ENCODE data around the gene ATP8A1.
"Not testable (repeated sequence)": the region's sequence is repeated elsewhere in the genome, so short reads cannot be mapped to it uniquely, and the experiment has no call there.

The ATP8A1 gene

GRCh38 chr4:42377497-42377896, 279.4 kb downstream of the ATP8A1 start:
- DNase-seq (ENCODE audit: extremely low read depth in 1 of 2, low read depth in 1 of 2), result no peak

DNA sequence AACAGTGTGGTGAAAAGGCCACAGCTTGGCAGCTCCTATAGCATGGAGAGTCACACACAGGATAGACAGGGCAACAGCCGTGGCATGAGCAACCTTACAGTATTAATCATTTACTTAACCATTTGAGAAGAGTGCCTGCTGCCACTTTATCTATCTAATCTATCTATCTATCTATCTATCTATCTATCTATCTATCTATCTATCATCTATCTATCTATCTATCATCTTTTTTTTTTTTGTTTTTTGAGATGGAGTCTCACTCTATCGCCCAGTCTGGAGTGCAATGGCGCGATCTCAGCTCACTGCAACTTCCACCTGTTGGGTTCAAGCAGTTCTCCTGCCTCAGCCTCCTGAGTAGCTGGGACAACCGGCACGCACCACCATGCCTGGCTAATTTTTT, 284.6 kb downstream of the ATP8A1 start:
- not testable (repeated sequence) for DNase-seq (ENCODE audit: extremely low read depth in 1 of 2, low read depth in 1 of 2)

- no peak for DNase-seq (ENCODE audit: extremely low read depth in 1 of 2, low read depth in 1 of 2)
Measured at GRCh38 chr4:42371305-42372252, 285.3 kb downstream of the ATP8A1 start.

- DNase-seq (ENCODE audit: extremely low read depth in 1 of 2, low read depth in 1 of 2), result no peak
Measured at GRCh38 chr4:42369489-42369888, 287.4 kb downstream of the ATP8A1 start.

- DNase-seq (ENCODE audit: extremely low read depth in 1 of 2, low read depth in 1 of 2), result no peak
Measured at GRCh38 chr4:42366959-42367358, 289.9 kb downstream of the ATP8A1 start.

DNA sequence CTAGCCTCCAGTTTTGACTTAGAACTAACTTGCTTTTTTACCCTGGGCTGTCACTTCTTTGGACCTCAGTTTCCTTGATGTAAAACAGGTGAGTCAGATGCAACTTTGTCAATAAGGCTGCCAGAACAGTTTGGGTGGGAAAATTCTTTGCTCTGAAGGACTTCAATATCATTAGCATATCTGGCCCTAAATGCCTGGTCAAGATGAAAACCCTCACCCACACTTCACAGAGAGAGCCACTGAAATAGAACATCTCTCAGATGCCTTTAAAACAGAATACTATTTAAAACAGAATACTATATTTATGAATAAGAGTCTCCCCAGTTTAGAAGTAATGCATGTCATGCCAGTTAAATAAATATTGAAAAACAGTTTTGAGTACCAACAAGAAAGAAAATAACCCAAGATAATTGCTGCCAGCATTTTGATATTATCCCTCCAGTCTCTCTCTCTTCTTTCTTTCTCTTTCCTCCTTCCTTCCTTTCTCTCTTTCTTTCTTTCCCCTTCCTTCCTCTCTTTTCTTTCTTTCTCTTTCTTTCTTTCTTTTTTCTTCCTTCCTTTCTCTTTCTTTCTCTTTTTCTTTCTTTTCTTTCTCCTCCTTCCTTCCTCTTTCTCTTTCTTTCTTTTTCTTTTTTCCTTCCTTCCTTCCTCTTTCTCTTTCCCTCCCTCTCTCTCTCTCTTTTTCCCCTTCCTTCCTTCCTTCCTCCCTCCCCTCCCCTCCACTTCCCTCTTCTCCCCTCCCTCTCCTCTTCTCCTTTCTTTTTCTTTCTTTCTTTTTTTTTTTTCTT, 292.4 kb downstream of the ATP8A1 start:
- no peak for DNase-seq (ENCODE audit: extremely low read depth in 1 of 2, low read depth in 1 of 2)

DNA sequence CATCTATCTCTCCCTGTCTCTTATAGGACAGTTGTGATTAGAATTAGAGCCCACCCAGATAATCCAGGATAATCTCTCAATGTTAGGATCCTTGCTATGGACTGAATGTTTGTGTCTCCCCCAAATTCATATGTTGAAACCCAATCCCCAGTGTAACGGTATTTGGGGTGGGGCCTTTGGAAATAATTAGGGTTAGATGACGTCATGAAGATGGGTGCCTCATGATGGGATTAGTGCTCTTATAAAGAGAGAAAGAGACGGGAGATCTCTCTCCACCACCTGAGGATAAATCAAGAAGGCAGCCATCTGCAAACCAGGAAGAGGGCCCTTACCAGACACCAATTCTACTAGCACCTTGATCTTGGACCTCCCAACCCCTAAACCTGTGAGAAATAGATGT, 293.3 kb downstream of the ATP8A1 start:
- no peak for DNase-seq (ENCODE audit: extremely low read depth in 1 of 2, low read depth in 1 of 2)

- DNase-seq (ENCODE audit: extremely low read depth in 1 of 2, low read depth in 1 of 2), result no peak
Measured at GRCh38 chr4:42362591-42362990, 294.3 kb downstream of the ATP8A1 start.

DNA sequence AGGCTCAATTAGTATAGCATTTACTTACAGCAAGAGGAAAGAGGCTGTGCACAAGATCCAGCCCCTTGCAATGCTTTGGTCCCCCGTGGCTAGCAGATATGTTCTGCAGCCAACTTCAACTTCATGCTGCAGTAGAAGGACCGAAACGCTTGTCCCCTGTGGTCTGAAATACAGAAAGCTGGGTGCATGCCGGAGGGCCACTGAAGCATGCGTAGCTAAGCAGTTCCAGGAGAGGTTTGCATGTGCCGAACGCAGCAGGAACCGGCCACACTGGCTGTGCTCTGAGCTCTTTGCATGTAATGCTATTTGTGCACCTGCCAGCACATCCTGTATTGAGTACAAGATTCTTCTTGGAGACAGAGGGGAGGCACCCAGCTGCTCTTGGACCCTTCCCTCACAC, 295.4 kb downstream of the ATP8A1 start:
- DNase-seq (ENCODE audit: extremely low read depth in 1 of 2, low read depth in 1 of 2), result no peak

DNA sequence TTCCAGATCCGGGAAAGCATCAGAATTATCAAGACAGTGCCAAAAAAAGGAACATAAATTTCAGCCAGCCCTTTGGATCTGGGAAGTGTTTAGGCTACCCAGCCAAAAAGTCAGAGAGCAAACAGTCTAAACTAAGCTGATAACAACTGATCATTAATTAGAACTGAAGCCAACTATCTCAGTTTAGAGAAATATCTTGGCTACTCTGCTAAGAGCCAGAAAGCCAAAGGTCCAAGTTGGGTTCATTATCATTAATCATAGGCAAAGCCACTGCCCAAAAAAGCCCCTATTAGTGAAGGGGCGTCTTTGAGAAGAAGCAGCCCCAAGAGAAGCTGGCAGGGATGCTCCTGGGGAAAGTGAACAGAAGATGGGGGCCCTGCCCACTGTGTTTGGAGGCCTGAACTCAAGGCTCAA, 296.6 kb downstream of the ATP8A1 start:
- no peak for DNase-seq (ENCODE audit: extremely low read depth in 1 of 2, low read depth in 1 of 2)

DNA sequence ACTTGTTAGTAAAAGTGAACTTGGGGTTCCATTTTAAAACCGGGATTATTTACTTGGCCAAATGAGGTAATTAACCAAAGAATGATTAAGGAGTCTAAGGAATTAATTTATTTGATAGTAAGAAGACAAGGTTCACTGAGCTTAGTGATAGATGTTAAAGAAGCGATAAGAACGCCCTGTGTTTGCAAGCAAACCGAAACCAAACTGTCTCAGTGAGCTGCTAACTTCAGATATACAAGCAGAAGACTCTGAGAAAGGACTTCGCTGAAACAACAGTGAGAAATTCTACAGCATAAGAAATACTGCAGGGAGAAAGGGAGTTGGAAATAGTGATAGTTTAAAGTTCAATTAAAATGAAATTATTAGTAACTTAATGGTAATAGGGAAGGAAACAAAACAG, 297.2 kb downstream of the ATP8A1 start:
- DNase-seq (ENCODE audit: extremely low read depth in 1 of 2, low read depth in 1 of 2), result no peak

Measured in stimulated activated CD8-positive, alpha-beta memory T cell treated with anti-CD3 and anti-CD28 coated beads, Interleukin-7, amount 100 ng/mL, for 48 hours (primary cell).